ENCODE measurements around the gene GDI1.
A peak's percentile ranks its signal among the peaks of the same experiment; 100 is the strongest.

Gene GDI1

GRCh38 chrX:154409222-154409871, 27.6 kb upstream of the GDI1 start, which contains the start of gene DNASE1L1:
Gene DNASE1L1 (minus strand): TSS chrX:154409254. CDS start chrX:154405568, 3,686 bp downstream.
- DNase-seq = no peak

DNA sequence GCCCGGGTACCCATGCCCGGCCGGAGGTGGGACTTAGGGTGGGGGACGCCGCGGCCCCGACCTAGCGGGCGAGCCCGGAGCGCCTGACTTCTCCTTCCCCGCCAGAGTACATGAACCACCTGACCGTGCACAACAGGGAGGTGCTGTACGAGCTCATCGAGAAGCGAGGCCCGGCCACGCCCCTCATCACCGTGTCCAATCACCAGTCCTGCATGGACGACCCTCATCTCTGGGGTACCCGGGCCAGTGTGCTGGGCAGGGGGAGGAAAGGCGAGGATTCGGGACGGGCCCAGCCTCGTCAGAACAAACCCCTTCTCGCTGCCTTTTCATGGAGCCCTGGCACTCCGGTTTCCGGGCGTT, 25.0 kb upstream of the GDI1 start:
- DNase-seq = peak; percentile 13

GRCh38 chrX:154412468-154412867, 24.5 kb upstream of the GDI1 start:
- DNase-seq = no peak

GRCh38 chrX:154413142-154413541, 23.8 kb upstream of the GDI1 start:
- no peak for DNase-seq

GRCh38 chrX:154417157-154417556, 19.8 kb upstream of the GDI1 start:
- peak; percentile 40 for DNase-seq

GRCh38 chrX:154419189-154419588, 17.8 kb upstream of the GDI1 start:
- no peak for DNase-seq

DNA sequence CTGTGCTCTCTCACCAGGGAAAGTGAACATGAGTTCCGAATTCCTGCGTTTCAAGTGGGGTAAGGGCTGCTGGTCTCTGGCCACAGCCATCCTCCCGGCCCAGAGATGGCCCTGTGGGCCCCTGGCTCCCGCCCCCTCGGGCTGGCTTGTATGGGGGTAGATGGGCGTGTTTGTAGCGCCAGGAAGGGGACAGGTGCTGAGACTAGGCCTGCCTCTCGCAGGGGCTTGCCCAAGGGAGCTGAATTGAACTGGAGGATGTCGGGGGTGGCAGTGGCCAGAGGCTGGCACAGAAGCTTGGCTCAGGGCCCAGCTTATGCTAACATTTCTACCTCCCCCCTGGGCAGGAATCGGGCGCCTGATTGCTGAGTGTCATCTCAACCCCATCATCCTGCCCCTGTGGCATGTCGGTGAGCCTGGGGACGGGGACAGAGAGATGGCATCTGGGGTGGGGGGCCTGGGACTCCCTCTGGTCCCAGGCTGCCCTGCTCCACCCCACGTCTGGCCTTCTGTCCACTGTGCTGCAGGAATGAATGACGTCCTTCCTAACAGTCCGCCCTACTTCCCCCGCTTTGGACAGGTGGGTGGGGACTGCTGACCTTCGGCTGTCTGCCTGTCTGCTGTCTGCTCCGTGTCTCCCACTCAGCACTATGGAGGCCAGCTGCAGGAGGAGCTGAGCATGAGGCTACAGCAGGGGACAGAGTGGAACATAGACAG, 17.1 kb upstream of the GDI1 start:
- peak; percentile 13 for DNase-seq

GRCh38 chrX:154420402-154420756, 16.6 kb upstream of the GDI1 start:
- no peak for DNase-seq

GRCh38 chrX:154426916-154427770, 9.8 kb upstream of the GDI1 start:
- DNase-seq = no peak

DNA sequence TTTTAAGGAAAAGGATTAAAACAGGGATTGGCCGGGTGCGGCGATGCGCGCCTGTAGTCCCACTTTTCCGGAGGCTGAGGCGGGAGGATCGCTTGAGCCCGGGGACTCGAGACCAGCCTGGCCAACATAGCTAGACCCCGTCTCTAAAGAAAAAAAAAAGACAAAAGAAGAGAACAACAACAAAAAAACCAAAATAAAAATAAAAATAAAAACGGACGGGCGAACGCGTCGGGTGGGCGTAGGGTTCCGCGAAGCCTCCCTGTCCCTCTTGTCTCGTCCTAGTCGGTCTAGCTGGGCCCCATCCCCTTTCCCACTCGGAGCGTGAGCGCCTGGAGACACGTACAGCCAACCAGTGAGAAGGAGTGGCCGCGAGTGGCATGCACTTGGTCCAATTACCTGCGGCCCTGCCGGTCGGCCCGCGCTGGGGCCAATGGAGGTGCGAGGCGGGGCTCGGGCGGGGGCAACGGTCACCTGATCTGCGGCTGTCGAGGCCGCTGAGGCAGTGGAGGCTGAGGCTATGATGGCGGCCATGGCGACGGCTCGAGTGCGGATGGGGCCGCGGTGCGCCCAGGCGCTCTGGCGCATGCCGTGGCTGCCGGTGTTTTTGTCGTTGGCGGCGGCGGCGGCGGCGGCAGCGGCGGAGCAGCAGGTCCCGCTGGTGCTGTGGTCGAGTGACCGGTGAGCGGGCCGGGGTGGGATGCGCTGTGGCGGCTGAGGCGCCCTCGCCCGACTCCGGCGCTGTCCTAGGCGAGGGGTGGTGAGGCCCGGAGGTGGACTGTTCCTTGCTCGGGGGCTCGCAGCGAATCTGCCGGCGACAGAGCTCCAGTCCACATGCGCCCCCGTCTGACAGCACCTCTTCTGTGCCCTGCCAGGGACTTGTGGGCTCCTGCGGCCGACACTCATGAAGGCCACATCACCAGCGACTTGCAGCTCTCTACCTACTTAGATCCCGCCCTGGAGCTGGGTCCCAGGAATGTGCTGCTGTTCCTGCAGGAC, 8.5 kb upstream of the GDI1 start, which contains the start of gene ATP6AP1:
Gene ATP6AP1 (plus strand): TSS at position 502 of the 996 bp plus-strand sequence. CDS start 16 bp downstream, at position 518.
- DNase-seq = peak; percentile 84

- DNase-seq = no peak
Observed at GRCh38 chrX:154429711-154430110, 7.2 kb upstream of the GDI1 start.

- no peak for DNase-seq
Observed at GRCh38 chrX:154430479-154430878, 6.5 kb upstream of the GDI1 start.

GRCh38 chrX:154430916-154431315, 6.0 kb upstream of the GDI1 start:
- DNase-seq = no peak

DNA sequence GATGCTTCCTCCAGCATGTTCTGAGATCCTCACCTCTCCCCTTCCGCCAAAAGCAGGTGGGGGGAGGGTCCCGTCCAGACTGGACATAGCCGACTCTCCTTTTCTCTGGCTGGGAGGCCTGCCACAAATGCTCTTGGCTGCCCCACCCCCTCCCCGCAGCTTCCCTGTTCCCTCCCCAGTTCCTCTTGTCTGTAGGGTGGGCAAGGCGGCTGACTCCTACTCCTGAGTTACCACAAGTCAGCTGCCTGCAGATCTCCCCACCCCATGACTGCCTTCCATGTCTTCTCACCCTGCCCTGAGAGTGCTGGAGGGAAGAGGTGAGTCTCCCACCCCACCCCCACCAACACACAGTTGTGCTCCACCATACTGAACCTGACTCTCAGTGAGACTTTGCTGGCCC, 5.6 kb upstream of the GDI1 start:
- no peak for DNase-seq

- no peak for DNase-seq
Observed at GRCh38 chrX:154432210-154432609, 4.7 kb upstream of the GDI1 start.

GRCh38 chrX:154433605-154434004, 3.3 kb upstream of the GDI1 start:
- DNase-seq = no peak

GRCh38 chrX:154434394-154435168, 2.4 kb upstream of the GDI1 start:
- DNase-seq = no peak

DNA sequence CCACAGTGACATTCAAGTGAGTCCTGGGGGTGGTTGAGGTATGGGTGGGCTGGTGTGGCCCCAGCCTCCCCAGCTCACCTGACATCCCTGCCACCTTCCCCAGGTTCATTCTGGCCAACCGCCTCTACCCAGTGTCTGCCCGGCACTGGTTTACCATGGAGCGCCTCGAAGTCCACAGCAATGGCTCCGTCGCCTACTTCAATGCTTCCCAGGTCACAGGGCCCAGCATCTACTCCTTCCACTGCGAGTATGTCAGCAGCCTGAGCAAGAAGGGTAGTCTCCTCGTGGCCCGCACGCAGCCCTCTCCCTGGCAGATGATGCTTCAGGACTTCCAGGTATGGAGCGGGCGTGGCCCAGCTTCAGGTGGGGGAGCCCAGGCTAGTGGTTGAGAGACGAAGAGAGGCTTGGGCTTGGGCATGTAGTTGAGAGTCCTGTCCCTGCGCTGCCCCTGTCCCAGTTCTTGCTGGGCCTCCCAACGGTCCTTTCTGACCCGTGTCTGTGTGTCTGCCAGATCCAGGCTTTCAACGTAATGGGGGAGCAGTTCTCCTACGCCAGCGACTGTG, 1.7 kb upstream of the GDI1 start:
- no peak for DNase-seq

DNA sequence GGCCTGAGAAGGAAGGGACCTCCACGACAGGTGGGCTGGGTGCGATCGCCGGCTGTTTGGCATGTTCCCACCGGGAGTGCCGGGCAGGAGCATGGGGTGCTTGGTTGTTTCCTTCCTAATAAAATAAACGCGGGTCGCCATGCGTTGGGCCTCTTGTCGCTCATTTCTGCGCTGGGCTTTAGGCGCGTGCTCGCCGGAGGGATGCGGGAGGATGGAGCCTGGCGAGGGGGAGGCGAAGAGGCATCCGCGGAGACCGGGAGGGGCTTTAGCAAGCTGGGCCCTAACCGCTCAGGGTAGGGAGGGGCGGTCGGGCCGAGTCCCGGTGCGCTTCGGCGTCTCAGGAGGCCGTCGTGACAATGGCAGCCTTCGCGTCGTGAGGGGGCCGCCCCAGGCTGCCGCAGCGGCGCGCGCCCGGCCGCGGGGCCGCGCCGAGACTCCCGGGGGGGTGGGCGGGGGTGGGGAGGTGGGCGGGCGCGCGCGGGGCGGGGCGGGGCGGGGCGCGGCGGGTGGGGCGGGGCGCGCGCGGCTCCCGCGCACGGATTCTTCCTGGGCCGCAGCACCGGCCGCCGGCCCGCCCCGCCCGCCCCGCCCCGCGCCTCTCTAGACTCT, 476 bp upstream of the GDI1 start:
- no peak for DNase-seq

GRCh38 chrX:154437971-154438893, 1.3 kb downstream of the GDI1 start:
- no peak for DNase-seq

All from NCI-H2029 (cell line).